ENCODE results near the gene ZNF668. TPM values are rescaled to one million over a fixed set of nuclear protein-coding genes. Genes with fewer than 3 reads are reported as not detected.

Gene ZNF668
- total and polyA plus RNA-seq, 2 of the 13 experiments (the other 11 are each of a cell fraction or from before 2014, with no cell fraction given): 3.8 to 9.8 TPM

- TF ChIP-seq ZNF781 (CRISPR knock-in tag; IDR thresholded peaks at IDR 0.05; ENCODE audit: borderline replicate concordance, not compliant biosample characterization) (no peak), TP53 (CRISPR knock-in tag; conservative IDR thresholded peaks at IDR 0.05) (no peak), FOSL1 (CRISPR knock-in tag; IDR thresholded peaks at IDR 0.05; ENCODE audit: borderline replicate concordance) (no peak), SMARCE1 (IDR thresholded peaks at IDR 0.05; ENCODE audit: borderline replicate concordance) (no peak), NONO (IDR thresholded peaks at IDR 0.05) (no peak), NONO (CRISPR knock-in tag; conservative IDR thresholded peaks at IDR 0.05) (no peak), SSRP1 (CRISPR knock-in tag; IDR thresholded peaks at IDR 0.05) (0 out of 2 replicates have a peak, but pooled peaks have one; percentile 7), CHD4 (IDR thresholded peaks at IDR 0.05; ENCODE audit: borderline replicate concordance, low read length) (no peak), GABPB1 (CRISPR knock-in tag; IDR thresholded peaks at IDR 0.05) (no peak), ZNF510 (CRISPR knock-in tag; IDR thresholded peaks at IDR 0.05; ENCODE audit: low read depth) (no peak), ZNF160 (CRISPR knock-in tag; IDR thresholded peaks at IDR 0.05) (no peak), ZNF850 (CRISPR knock-in tag; conservative IDR thresholded peaks at IDR 0.05) (no peak), SATB2 (CRISPR knock-in tag; IDR thresholded peaks at IDR 0.05) (no peak), ZC3H13 (CRISPR knock-in tag; IDR thresholded peaks at IDR 0.05) (peak; percentile 41; the same call in 1 of the 2 replicates), DNMT3B (CRISPR knock-in tag; conservative IDR thresholded peaks at IDR 0.05) (no peak), PRPF4 (IDR thresholded peaks at IDR 0.05; ENCODE audit: low read depth, low read length, poor library complexity, severe bottlenecking) (no peak)
- TF ChIP-seq, protein P1, sequence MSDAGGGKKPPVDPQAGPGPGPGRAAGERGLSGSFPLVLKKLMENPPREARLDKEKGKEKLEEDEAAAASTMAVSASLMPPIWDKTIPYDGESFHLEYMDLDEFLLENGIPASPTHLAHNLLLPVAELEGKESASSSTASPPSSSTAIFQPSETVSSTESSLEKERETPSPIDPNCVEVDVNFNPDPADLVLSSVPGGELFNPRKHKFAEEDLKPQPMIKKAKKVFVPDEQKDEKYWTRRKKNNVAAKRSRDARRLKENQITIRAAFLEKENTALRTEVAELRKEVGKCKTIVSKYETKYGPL (CRISPR knock-in tag; IDR thresholded peaks at IDR 0.05): no peak
- TF ChIP-seq, protein P2, sequence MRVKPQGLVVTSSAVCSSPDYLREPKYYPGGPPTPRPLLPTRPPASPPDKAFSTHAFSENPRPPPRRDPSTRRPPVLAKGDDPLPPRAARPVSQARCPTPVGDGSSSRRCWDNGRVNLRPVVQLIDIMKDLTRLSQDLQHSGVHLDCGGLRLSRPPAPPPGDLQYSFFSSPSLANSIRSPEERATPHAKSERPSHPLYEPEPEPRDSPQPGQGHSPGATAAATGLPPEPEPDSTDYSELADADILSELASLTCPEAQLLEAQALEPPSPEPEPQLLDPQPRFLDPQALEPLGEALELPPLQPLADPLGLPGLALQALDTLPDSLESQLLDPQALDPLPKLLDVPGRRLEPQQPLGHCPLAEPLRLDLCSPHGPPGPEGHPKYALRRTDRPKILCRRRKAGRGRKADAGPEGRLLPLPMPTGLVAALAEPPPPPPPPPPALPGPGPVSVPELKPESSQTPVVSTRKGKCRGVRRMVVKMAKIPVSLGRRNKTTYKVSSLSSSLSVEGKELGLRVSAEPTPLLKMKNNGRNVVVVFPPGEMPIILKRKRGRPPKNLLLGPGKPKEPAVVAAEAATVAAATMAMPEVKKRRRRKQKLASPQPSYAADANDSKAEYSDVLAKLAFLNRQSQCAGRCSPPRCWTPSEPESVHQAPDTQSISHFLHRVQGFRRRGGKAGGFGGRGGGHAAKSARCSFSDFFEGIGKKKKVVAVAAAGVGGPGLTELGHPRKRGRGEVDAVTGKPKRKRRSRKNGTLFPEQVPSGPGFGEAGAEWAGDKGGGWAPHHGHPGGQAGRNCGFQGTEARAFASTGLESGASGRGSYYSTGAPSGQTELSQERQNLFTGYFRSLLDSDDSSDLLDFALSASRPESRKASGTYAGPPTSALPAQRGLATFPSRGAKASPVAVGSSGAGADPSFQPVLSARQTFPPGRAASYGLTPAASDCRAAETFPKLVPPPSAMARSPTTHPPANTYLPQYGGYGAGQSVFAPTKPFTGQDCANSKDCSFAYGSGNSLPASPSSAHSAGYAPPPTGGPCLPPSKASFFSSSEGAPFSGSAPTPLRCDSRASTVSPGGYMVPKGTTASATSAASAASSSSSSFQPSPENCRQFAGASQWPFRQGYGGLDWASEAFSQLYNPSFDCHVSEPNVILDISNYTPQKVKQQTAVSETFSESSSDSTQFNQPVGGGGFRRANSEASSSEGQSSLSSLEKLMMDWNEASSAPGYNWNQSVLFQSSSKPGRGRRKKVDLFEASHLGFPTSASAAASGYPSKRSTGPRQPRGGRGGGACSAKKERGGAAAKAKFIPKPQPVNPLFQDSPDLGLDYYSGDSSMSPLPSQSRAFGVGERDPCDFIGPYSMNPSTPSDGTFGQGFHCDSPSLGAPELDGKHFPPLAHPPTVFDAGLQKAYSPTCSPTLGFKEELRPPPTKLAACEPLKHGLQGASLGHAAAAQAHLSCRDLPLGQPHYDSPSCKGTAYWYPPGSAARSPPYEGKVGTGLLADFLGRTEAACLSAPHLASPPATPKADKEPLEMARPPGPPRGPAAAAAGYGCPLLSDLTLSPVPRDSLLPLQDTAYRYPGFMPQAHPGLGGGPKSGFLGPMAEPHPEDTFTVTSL (CRISPR knock-in tag; IDR thresholded peaks at IDR 0.05; ENCODE audit: borderline replicate concordance): no peak
- TF ChIP-seq, protein P3, sequence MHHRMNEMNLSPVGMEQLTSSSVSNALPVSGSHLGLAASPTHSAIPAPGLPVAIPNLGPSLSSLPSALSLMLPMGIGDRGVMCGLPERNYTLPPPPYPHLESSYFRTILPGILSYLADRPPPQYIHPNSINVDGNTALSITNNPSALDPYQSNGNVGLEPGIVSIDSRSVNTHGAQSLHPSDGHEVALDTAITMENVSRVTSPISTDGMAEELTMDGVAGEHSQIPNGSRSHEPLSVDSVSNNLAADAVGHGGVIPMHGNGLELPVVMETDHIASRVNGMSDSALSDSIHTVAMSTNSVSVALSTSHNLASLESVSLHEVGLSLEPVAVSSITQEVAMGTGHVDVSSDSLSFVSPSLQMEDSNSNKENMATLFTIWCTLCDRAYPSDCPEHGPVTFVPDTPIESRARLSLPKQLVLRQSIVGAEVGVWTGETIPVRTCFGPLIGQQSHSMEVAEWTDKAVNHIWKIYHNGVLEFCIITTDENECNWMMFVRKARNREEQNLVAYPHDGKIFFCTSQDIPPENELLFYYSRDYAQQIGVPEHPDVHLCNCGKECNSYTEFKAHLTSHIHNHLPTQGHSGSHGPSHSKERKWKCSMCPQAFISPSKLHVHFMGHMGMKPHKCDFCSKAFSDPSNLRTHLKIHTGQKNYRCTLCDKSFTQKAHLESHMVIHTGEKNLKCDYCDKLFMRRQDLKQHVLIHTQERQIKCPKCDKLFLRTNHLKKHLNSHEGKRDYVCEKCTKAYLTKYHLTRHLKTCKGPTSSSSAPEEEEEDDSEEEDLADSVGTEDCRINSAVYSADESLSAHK (CRISPR knock-in tag; IDR thresholded peaks at IDR 0.05; ENCODE audit: borderline replicate concordance): no peak
- TF ChIP-seq, protein P4, sequence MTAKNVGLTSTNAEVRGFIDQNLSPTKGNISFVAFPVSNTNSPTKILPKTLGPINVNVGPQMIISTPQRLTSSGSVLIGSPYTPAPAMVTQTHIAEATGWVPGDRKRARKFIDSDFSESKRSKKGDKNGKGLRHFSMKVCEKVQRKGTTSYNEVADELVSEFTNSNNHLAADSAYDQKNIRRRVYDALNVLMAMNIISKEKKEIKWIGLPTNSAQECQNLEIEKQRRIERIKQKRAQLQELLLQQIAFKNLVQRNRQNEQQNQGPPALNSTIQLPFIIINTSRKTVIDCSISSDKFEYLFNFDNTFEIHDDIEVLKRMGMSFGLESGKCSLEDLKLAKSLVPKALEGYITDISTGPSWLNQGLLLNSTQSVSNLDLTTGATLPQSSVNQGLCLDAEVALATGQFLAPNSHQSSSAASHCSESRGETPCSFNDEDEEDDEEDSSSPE (CRISPR knock-in tag; IDR thresholded peaks at IDR 0.05): no peak
These were observed 3.8 kb upstream of the ZNF668 start (continued) for GRCh38 chr16:31077592-31078396.

All from HepG2 (cell line).